ENCODE data around the gene PDPK1.
A peak's percentile ranks its signal among the peaks of the same experiment; 100 is the strongest.
"Not testable (repeated sequence)": the region's sequence is repeated elsewhere in the genome, so short reads cannot be mapped to it uniquely, and the experiment has no call there.

The PDPK1 gene

GRCh38 chr16:2523801-2524231, 14.0 kb upstream of the PDPK1 start:
- DNase-seq (ENCODE audit: low spot score): peak; percentile 5

GRCh38 chr16:2524339-2524938, 13.4 kb upstream of the PDPK1 start:
- peak; percentile 7 for DNase-seq (ENCODE audit: low spot score)

- peak; percentile 7 for DNase-seq (ENCODE audit: low spot score)
Measured at GRCh38 chr16:2526135-2526534, 11.7 kb upstream of the PDPK1 start.

- DNase-seq (ENCODE audit: low spot score): peak; percentile 8
Measured at GRCh38 chr16:2527071-2527783, 10.6 kb upstream of the PDPK1 start.

- DNase-seq (ENCODE audit: low spot score): peak; percentile 5
Measured at GRCh38 chr16:2527784-2528100, 10.1 kb upstream of the PDPK1 start.

GRCh38 chr16:2528161-2529060, 9.4 kb upstream of the PDPK1 start:
- DNase-seq (ENCODE audit: low spot score): peak; percentile 17

- peak; percentile 67 for DNase-seq (ENCODE audit: low spot score)
Measured at GRCh38 chr16:2529061-2529931, 8.5 kb upstream of the PDPK1 start.

GRCh38 chr16:2529961-2530628, 7.7 kb upstream of the PDPK1 start:
- peak; percentile 9 for DNase-seq (ENCODE audit: low spot score)

GRCh38 chr16:2530629-2531318, 7.0 kb upstream of the PDPK1 start:
- peak; percentile 33 for DNase-seq (ENCODE audit: low spot score)

GRCh38 chr16:2531371-2531695, 6.5 kb upstream of the PDPK1 start, which contains the start of gene CEMP1:
Gene CEMP1 (minus strand): TSS chr16:2531408. CDS start chr16:2531073, 335 bp downstream.
- no peak for DNase-seq (ENCODE audit: low spot score)

GRCh38 chr16:2531696-2532493, 5.9 kb upstream of the PDPK1 start:
- peak; percentile 95 for DNase-seq (ENCODE audit: low spot score)

- peak; percentile 63 for DNase-seq (ENCODE audit: low spot score)
Measured at GRCh38 chr16:2532494-2533141, 5.2 kb upstream of the PDPK1 start.

GRCh38 chr16:2533142-2533755, 4.6 kb upstream of the PDPK1 start:
- DNase-seq (ENCODE audit: low spot score): not testable (repeated sequence)

GRCh38 chr16:2533912-2534311, 3.9 kb upstream of the PDPK1 start:
- no peak for DNase-seq (ENCODE audit: low spot score)

- not testable (repeated sequence) for DNase-seq (ENCODE audit: low spot score)
Measured at GRCh38 chr16:2534335-2534734, 3.5 kb upstream of the PDPK1 start.

GRCh38 chr16:2535625-2536013, 2.2 kb upstream of the PDPK1 start:
- no peak for DNase-seq (ENCODE audit: low spot score)

GRCh38 chr16:2539192-2539844, 1.5 kb downstream of the PDPK1 start:
- not testable (repeated sequence) for DNase-seq (ENCODE audit: low spot score)

GRCh38 chr16:2539845-2540458, 2.1 kb downstream of the PDPK1 start:
- DNase-seq (ENCODE audit: low spot score): not testable (repeated sequence)

All from D341Med (cell line).